MM.1S (cell line): ENCODE measurements around the gene FAHD1.

Experiments
- DNase-seq: peaks from one replicate; pipeline ENCODE4 v3.0.0-alpha.2; 2015
- H2AFZ ChIP-seq: fragments of 300-600 bp; sonication (generic); 2 replicates; pipeline ENCODE4 v1.6.0; 2016; ENCODE audit warnings: antibody characterized with exemption, low read length
- H3F3A ChIP-seq: fragments of 300-600 bp; sonication (generic); 2 replicates; pipeline ENCODE4 v1.6.1; 2016; ENCODE audit warnings: mild to moderate bottlenecking, antibody characterized with exemption, low read length, moderate library complexity, mixed read lengths; ENCODE audit not compliant: insufficient read depth
- H3K27ac ChIP-seq: fragments of 300-600 bp; sonication (generic); 2 replicates; pipeline ENCODE4 v1.5.1; 2016; ENCODE audit warnings: mild to moderate bottlenecking, low read length
- H3K27me3 ChIP-seq: fragments of 300-600 bp; sonication (generic); replicated peaks from 2 replicates; pipeline ENCODE4 v1.6.0; 2016; ENCODE audit warnings: low read length; ENCODE audit not compliant: insufficient read depth
- H3K36me3 ChIP-seq: fragments of 300-600 bp; sonication (generic); replicated peaks from 2 replicates; pipeline ENCODE4 v1.6.1; 2016; ENCODE audit warnings: mild to moderate bottlenecking, low read length, mixed read lengths; ENCODE audit not compliant: insufficient read depth
- H3K4me1 ChIP-seq: fragments of 300-600 bp; sonication (generic); 2 replicates; pipeline ENCODE4 v1.6.1; 2016; ENCODE audit warnings: low read length, mixed read lengths
- H3K4me2 ChIP-seq: fragments of 300-600 bp; sonication (generic); 2 replicates; pipeline ENCODE4 v1.6.0; 2016; ENCODE audit warnings: low read depth, low read length
- H3K4me3 ChIP-seq: fragments of 300-600 bp; sonication (generic); 2 replicates; pipeline ENCODE4 v1.5.1; 2016; ENCODE audit warnings: low read length, mixed read lengths
- H3K79me2 ChIP-seq: fragments of 300-600 bp; sonication (generic); 2 replicates; pipeline ENCODE4 v1.6.1; 2016; ENCODE audit warnings: mixed run types, low read length, mixed read lengths
- H3K9ac ChIP-seq: fragments of 300-600 bp; sonication (generic); 2 replicates; pipeline ENCODE4 v1.6.1; 2016; ENCODE audit warnings: low read length, mixed read lengths
- H3K9me2 ChIP-seq: fragments of 300-600 bp; sonication (generic); replicated peaks from 2 replicates; pipeline ENCODE4 v1.6.1; 2016; ENCODE audit warnings: mild to moderate bottlenecking, low read length, mixed read lengths; ENCODE audit not compliant: insufficient read depth
- H3K9me3 ChIP-seq: fragments of 300-600 bp; sonication (generic); replicated peaks from 2 replicates; pipeline ENCODE4 v1.6.1; 2016; ENCODE audit warnings: mild to moderate bottlenecking, low read length, mixed read lengths; ENCODE audit not compliant: insufficient read depth
- H4K20me1 ChIP-seq: fragments of 300-600 bp; sonication (generic); 2 replicates; pipeline ENCODE4 v1.6.1; 2016; ENCODE audit warnings: mild to moderate bottlenecking, low read length, moderate library complexity, mixed read lengths; ENCODE audit not compliant: insufficient read depth
- CTCF ChIP-seq: fragments of 300-600 bp; sonication (generic); IDR thresholded peaks from 2 replicates; pipeline ENCODE4 v1.5.1; 2016; ENCODE audit warnings: antibody characterized with exemption, low read length, mixed read lengths
- EZH2 ChIP-seq: fragments of 300-600 bp; sonication (generic); optimal IDR thresholded peaks from 2 replicates; pipeline ENCODE3; 2017; ENCODE audit warnings: low read depth, mild to moderate bottlenecking, antibody characterized with exemption, low read length, mixed read lengths
- EZH2phosphoT487 ChIP-seq: fragments of 300-600 bp; sonication (generic); IDR thresholded peaks from 2 replicates; pipeline ENCODE4 v1.6.1; 2018; ENCODE audit warnings: antibody characterized with exemption, low read length

Gene FAHD1

GRCh38 chr16:1784977-1785845, 41.8 kb upstream of the FAHD1 start:
- Histone ChIP-seq H3K4me1 (peaks cover 4% of the 10 kb centered on the region; the same call in 1 of the 2 replicates), H4K20me1 (no peaks in the 10 kb centered on the region), H3K79me2 (peaks cover 65% of the 10 kb centered on the region), H3K36me3 (no peaks in the 10 kb centered on the region), H3K9me3 (no peaks in the 10 kb centered on the region), H3K27ac (no peak overlapping the region), H2AFZ (no peak overlapping the region), H3K9me2 (no peaks in the 10 kb centered on the region), H3K4me3 (no peak overlapping the region), H3K4me2 (no peak overlapping the region), H3K9ac (no peak overlapping the region), H3K27me3 (no peaks in the 10 kb centered on the region), H3F3A (peaks cover 17% of the 10 kb centered on the region; the same call in 1 of the 2 replicates)
- TF ChIP-seq CTCF = no peak
- TF ChIP-seq EZH2 = no peak
- no peak for DNase-seq

- peaks cover 59% of the 10 kb centered on the region for H3K79me2 ChIP-seq
These were observed 41.2 kb upstream of the FAHD1 start for GRCh38 chr16:1785846-1786170.

GRCh38 chr16:1786242-1787055, 40.6 kb upstream of the FAHD1 start:
- no peaks in the 10 kb centered on the region for H4K20me1 ChIP-seq
- H3K79me2 ChIP-seq = peaks cover 53% of the 10 kb centered on the region
- no peak for DNase-seq
- H3K9me2 ChIP-seq = no peaks in the 10 kb centered on the region
- no peak overlapping the region for H3K9ac ChIP-seq
- H3K36me3 ChIP-seq = no peaks in the 10 kb centered on the region
- no peak overlapping the region for H3K4me3 ChIP-seq
- peaks cover under 1% of the 10 kb centered on the region; the same call in 1 of the 2 replicates for H3K4me1 ChIP-seq
- H3F3A ChIP-seq = peaks cover 5% of the 10 kb centered on the region; the same call in 1 of the 2 replicates
- H3K4me2 ChIP-seq = no peak overlapping the region
- TF ChIP-seq EZH2phosphoT487 = no peak
- no peak for TF ChIP-seq CTCF
- TF ChIP-seq EZH2 = no peak
- no peaks in the 10 kb centered on the region for H3K9me3 ChIP-seq
- H3K27ac ChIP-seq = no peak overlapping the region
- H2AFZ ChIP-seq = no peak overlapping the region
- no peaks in the 10 kb centered on the region for H3K27me3 ChIP-seq

More at GRCh38 chr16:1785846-1786170, 41.2 kb upstream of the FAHD1 start:
- Histone ChIP-seq H3F3A (peaks cover 11% of the 10 kb centered on the region; the same call in 1 of the 2 replicates), H3K4me1 (peaks cover 4% of the 10 kb centered on the region; the same call in 1 of the 2 replicates), H3K4me3 (no peak overlapping the region), H3K27ac (no peak overlapping the region), H4K20me1 (no peaks in the 10 kb centered on the region), H3K36me3 (no peaks in the 10 kb centered on the region), H3K4me2 (no peak overlapping the region), H3K9me3 (no peaks in the 10 kb centered on the region), H3K27me3 (no peaks in the 10 kb centered on the region), H3K9ac (no peak overlapping the region), H2AFZ (no peak overlapping the region), H3K9me2 (no peaks in the 10 kb centered on the region)
- no peak for DNase-seq
- TF ChIP-seq CTCF = no peak
- TF ChIP-seq EZH2 = no peak
